Measurements from ENCODE around the gene ATP6V0D1.

The ATP6V0D1 gene

GRCh38 chr16:67391424-67392300 is 89.3 kb downstream of the ATP6V0D1 start:
- H3K9me3 Mint-ChIP-seq: no peaks in the 10 kb centered on the region
- peaks cover 31% of the 10 kb centered on the region for H3K27me3 Mint-ChIP-seq
- DNase-seq (ENCODE audit: low spot score in 2 of 2): no peak
- H3K27ac Mint-ChIP-seq (ENCODE audit: low read depth): no peak overlapping the region
- peaks cover 3% of the 10 kb centered on the region for H3K36me3 Mint-ChIP-seq (ENCODE audit: insufficient read depth)
- no peak for ATAC-seq (replicated peaks; ENCODE audit: extremely low read depth, poor library complexity, severe bottlenecking)
- H3K4me1 Mint-ChIP-seq: peaks cover 10% of the 10 kb centered on the region
- no peak overlapping the region for H3K4me3 Mint-ChIP-seq

DNA sequence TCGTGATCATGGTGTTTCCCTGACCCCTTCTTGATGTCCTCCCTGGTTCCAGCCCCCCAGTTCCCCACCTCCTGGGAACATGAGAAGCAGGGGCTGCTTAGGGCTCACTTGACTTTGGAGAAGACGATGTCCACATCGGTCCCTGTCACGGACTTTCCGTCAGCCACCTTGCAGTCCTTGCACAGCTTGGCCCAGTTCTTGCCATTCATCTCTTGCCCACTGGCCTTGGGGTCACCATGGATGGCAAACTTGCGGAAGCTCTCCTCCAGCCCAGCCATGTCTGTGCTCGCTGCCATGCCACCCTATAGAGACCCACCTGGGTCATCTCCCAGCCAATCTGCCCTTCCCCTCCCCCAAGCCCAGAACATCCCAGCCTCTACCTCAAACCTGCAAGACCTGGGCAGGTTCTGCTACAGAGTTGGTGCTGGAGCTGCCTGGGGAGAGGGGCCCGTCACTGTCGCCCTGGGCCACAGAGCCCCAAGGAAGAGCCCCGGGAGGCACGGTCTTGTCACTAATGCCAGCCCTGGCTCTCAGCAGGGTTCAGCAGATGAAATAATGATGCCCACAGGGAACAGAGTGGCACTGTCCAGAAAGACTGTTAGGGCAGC is 90.0 kb downstream of the ATP6V0D1 start:
- ATAC-seq (replicated peaks; ENCODE audit: extremely low read depth, poor library complexity, severe bottlenecking): no peak
- DNase-seq (ENCODE audit: low spot score in 2 of 2): no peak
- Mint-ChIP-seq H3K4me3 (no peak overlapping the region), H3K9me3 (no peaks in the 10 kb centered on the region), H3K27me3 (peaks cover 31% of the 10 kb centered on the region), H3K27ac (ENCODE audit: low read depth) (no peak overlapping the region), H3K36me3 (ENCODE audit: insufficient read depth) (peaks cover 3% of the 10 kb centered on the region), H3K4me1 (peaks cover 10% of the 10 kb centered on the region)

GRCh38 chr16:67389911-67390815 is 90.8 kb downstream of the ATP6V0D1 start:
- Mint-ChIP-seq H3K27me3 (peaks cover 31% of the 10 kb centered on the region), H3K36me3 (ENCODE audit: insufficient read depth) (peaks cover 3% of the 10 kb centered on the region), H3K4me1 (peaks cover 10% of the 10 kb centered on the region), H3K27ac (ENCODE audit: low read depth) (no peak overlapping the region), H3K4me3 (no peak overlapping the region), H3K9me3 (no peaks in the 10 kb centered on the region)
- no peak for DNase-seq (ENCODE audit: low spot score in 2 of 2)
- ATAC-seq (replicated peaks; ENCODE audit: extremely low read depth, poor library complexity, severe bottlenecking): no peak

DNA sequence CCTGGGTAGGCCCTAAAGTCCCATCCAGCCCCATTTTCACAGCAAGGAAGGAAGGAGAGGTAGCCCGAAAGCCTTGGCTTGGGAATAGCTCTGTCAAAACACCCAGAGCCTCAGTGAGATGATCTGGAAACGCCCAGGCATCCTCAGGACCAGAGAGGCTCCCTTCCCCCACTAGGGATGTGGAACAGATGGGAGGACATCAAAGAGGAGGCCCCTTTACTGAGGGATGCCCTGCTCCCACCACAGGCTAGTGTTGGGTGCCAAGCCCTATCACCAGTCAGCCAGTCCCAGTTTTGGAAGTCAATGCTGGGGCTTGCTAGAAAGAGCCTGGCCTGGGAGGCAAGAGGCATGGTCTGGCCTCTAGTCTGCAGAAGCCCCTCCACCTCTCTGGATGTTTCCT is 92.4 kb downstream of the ATP6V0D1 start:
- Mint-ChIP-seq H3K9me3 (no peaks in the 10 kb centered on the region), H3K4me1 (peaks cover 2% of the 10 kb centered on the region), H3K4me3 (no peak overlapping the region), H3K27ac (ENCODE audit: low read depth) (no peak overlapping the region), H3K27me3 (peaks cover 21% of the 10 kb centered on the region), H3K36me3 (ENCODE audit: insufficient read depth) (no peaks in the 10 kb centered on the region)
- ATAC-seq (replicated peaks; ENCODE audit: extremely low read depth, poor library complexity, severe bottlenecking): no peak
- no peak for DNase-seq (ENCODE audit: low spot score in 2 of 2)

GRCh38 chr16:67388191-67388590 is 92.8 kb downstream of the ATP6V0D1 start:
- Mint-ChIP-seq H3K27ac (ENCODE audit: low read depth) (no peak overlapping the region), H3K27me3 (peaks cover 19% of the 10 kb centered on the region), H3K36me3 (ENCODE audit: insufficient read depth) (no peaks in the 10 kb centered on the region), H3K9me3 (no peaks in the 10 kb centered on the region), H3K4me1 (no peaks in the 10 kb centered on the region), H3K4me3 (no peak overlapping the region)
- DNase-seq (ENCODE audit: low spot score in 2 of 2) (no peak), ATAC-seq (replicated peaks; ENCODE audit: extremely low read depth, poor library complexity, severe bottlenecking) (no peak)
